Omental fat pad (tissue), 4 donors: Measurements from ENCODE around the gene NR6A1. TPM values are rescaled to one million over a fixed set of nuclear protein-coding genes. Genes with fewer than 3 reads are reported as not detected.

ENCODE experiments used
- ATAC-seq: fragments of 150-250 bp; one replicate; pipeline ENCODE4 v1.9.1; 2016; ENCODE audit warnings: mild to moderate bottlenecking, moderate library complexity; ENCODE audit not compliant: low FRiP score
- DNase-seq: peaks from one replicate; pipeline ENCODE4 v3.0.0-alpha.2; 2019; ENCODE audit warnings: low spot score
- total RNA-seq, 4 donors: library from RNA; depleted of rRNA; stranded (reverse); fragments of >200 nt; gene quantifications; one replicate each; pipeline ENCODE4 v1.1.0, GENCODE V29; 2016
- TF ChIP-seq, protein P1 (sequence below), 3 donors: fragments of 450-650 bp; IDR thresholded peaks; one replicate each; pipeline ENCODE4 v1.5.1; 2016 to 2017; ENCODE audit warnings: antibody characterized with exemption in 3 of 3, mild to moderate bottlenecking in 3 of 3, moderate library complexity in 2 of 3

The NR6A1 gene
- total RNA-seq, 4 donors from 2014 or later: 0.95 to 1.2 (median 1.0) TPM

GRCh38 chr9:124699575-124699974 is 71.5 kb downstream of the NR6A1 start:
- no peak for DNase-seq
- no peak for ATAC-seq
- TF ChIP-seq, protein P1, sequence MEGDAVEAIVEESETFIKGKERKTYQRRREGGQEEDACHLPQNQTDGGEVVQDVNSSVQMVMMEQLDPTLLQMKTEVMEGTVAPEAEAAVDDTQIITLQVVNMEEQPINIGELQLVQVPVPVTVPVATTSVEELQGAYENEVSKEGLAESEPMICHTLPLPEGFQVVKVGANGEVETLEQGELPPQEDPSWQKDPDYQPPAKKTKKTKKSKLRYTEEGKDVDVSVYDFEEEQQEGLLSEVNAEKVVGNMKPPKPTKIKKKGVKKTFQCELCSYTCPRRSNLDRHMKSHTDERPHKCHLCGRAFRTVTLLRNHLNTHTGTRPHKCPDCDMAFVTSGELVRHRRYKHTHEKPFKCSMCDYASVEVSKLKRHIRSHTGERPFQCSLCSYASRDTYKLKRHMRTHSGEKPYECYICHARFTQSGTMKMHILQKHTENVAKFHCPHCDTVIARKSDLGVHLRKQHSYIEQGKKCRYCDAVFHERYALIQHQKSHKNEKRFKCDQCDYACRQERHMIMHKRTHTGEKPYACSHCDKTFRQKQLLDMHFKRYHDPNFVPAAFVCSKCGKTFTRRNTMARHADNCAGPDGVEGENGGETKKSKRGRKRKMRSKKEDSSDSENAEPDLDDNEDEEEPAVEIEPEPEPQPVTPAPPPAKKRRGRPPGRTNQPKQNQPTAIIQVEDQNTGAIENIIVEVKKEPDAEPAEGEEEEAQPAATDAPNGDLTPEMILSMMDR (IDR thresholded peaks at IDR 0.05): no peak

- TF ChIP-seq, protein P1 (IDR thresholded peaks at IDR 0.05): no peak
- DNase-seq (no peak), ATAC-seq (no peak)
Measured at GRCh38 chr9:124698265-124698664, 72.8 kb downstream of the NR6A1 start.

DNA sequence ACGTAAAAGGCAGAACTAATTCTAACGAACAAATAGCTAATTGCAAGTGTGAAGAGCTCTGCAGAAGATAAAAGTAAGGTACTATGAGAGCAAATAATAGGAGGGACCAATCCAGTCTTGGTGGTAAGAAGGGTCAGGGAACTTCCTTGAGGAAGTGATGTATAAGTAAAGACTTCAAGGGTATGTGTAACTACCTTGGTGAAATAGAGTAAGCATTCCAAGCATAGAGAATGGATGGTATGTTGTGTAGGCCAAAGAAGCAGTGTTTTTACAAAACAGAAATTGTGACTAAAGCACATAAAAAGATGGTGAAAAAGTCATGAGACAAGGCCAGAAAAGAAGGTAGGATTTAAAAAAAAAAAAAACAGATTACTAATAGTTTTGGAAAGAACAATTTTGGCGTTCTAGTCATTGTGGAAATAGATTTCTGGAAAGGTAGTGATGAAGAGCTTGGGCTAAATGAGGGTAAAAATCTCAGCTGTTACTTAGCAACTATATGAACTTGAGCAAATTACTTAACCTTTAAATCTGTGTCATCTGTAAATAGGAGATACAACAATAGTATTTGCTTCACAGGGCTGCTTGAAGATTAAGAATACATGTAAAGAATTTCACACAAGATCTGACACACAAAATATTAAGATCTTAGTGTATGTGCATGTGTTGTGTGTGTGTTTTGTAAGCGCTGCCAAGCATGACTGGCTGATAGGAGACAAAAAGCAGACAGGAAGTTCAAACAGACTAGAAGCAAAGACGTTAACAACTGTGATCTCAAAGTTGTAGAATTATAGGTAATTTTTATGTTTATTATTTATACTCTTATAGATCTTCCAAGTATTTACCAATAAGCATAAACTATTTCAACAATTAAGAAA is 73.5 kb downstream of the NR6A1 start:
- TF ChIP-seq, protein P1 (IDR thresholded peaks at IDR 0.05): no peak
- DNase-seq (no peak), ATAC-seq (no peak)

DNA sequence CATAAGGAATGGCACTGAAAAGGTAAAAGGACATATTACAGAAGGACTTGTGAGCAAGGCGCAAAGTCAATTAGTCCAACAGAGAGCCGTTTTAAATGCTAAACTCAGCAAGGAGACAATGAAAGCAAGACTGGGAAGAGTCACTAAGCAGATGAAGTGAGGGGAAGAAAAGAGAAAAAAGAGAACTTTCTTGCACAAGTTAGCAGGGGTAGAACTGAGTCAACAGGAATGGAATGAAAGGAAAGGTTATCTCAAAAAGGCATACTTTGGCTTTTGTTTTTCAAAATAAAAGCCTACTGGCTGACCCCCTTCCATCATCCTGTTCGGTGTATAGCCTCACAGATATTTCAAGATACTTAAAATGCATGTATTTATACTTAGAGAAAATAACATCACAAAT is 75.0 kb downstream of the NR6A1 start:
- TF ChIP-seq, protein P1 (IDR thresholded peaks at IDR 0.05): no peak
- DNase-seq (no peak), ATAC-seq (no peak)

GRCh38 chr9:124695280-124695890 is 75.7 kb downstream of the NR6A1 start:
- DNase-seq: no peak
- TF ChIP-seq, protein P1 (IDR thresholded peaks at IDR 0.05): no peak
- ATAC-seq: no peak

DNA sequence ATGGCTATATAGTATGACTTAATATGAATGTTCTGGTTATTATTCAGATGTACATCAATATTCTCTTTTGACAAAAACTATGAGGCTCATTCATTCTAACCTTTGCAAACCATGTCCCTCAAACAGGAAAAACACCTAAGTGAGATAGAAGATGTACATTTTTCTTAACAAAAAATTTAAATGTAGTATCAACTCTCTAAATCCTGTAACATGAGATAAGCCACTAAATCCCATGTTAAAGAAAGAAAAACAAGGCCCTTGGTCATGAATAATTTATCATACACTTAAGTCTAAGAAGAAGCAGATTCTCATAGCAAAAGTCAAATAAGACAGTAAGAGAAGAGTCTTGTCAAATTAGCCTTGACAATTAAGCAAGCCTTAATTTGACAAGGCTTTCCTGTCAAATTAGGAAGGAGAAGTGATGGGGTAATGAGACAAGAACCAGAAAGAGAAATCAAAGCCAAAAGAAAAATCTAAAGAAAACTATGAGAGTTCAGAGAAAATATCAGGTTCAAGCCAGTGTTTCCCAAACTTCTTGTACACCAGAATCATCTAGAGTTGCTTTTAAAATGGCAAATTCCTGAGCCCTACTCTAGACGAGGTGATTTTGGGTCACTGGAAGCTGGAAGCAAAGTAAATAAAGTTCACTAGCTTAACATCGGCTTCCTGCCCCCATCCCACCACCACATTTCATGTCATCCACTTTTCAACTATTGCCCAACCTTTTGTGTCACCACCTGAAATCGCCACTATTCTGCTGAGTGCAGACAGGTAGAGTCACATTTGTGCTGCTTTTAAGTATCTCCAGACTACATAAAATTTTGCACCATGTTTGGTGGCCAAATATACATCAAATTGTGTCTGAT is 76.5 kb downstream of the NR6A1 start:
- DNase-seq (no peak), ATAC-seq (no peak)
- TF ChIP-seq, protein P1 (IDR thresholded peaks at IDR 0.05): no peak
